ENCODE measurements around the gene GJC2.

DNA sequence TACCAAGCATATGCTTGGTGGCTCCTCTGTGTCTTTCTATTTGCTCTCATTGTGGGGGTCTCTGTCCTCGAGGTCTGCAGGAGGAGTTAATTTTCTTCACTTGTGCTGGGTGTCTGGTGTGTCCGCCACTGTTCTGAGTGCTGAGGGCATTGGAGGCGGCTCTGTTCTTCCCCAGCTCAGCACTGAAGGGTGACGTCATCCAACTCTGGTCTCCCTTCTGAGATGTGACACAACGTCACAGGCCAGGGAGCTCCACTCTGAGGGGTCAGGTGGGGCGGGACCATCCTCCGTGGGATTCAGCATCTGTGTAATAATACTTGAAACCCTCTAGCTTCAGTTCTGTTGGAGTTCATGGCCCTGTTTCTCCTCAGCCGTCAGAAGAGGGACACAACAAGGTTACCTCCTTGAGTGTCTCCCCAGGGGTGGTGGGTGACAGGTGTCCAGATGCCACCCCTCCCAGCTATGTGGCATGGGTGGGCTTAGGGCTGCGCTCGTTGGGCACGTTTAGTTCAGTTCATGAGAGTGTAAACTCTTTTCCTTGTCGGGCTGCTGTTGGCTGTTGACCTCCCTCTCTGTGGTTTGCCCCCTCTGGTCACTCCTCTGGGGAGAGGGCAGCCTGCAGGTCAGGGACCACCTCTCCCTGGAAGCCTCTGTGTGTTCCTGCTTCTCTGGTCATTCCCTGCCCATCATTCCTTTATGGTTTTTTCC is 19.0 kb downstream of the GJC2 start:
- TF ChIP-seq GATA2 (IDR thresholded peaks at IDR 0.05; ENCODE audit: low read depth, low read length) = no peak
- TF ChIP-seq GATA3 (IDR thresholded peaks at IDR 0.05; ENCODE audit: low read depth, low read length) = no peak

Data from SH-SY5Y (cell line).